HCT116 (cell line): ENCODE measurements around the gene HMG20A. TPM values are rescaled to one million over a fixed set of nuclear protein-coding genes. Genes with fewer than 3 reads are reported as not detected.

Experiments used
- ATAC-seq: fragments of 200-7000 bp; cut with Tn5 transposase; 2 replicates; pipeline ENCODE4 v1.9.1; 2020; ENCODE audit warnings: mild to moderate bottlenecking, moderate library complexity
- BruUV-seq: library from RNA; stranded (reverse); fragments of 400-500 nt; replicated peaks from 2 replicates; lab custom pipeline; 2021; lab: Mats Ljungman, UMichigan
- CTCF ChIA-PET: fragments of 300-600 bp; sonication (Branson Sonifier 250); formaldehyde crosslinking; loops from one replicate; lab custom pipeline; 2021; ENCODE audit warnings: antibody characterized with exemption; lab: Charles Lee
- POLR2A ChIA-PET: fragments of 300-600, 350-600 bp; sonication (Branson Sonifier 250); formaldehyde crosslinking; loops from one replicate; lab custom pipeline; 2021; ENCODE audit warnings: antibody characterized with exemption; lab: Charles Lee
- RAD21 ChIA-PET, 2 experiments: fragments of 300-600 bp; sonication (Branson Sonifier 250); formaldehyde crosslinking; loops; one replicate each; lab custom pipeline; 2023; ENCODE audit warnings: low total read pairs in 2 of 2; ENCODE audit not compliant: uncharacterized antibody in 2 of 2, unreplicated experiment in 2 of 2, low non-redundant PET in 1 of 2; lab: Charles Lee
- DNase-seq: peaks from one replicate; pipeline ENCODE4 v3.0.0-alpha.2; 2010; ENCODE audit warnings: low read depth, low spot score
- H2AFZ ChIP-seq: fragments of 200-600 bp; shearing (Covaris generic), sonication (generic); 2 replicates; pipeline ENCODE4 v1.6.1; 2017; ENCODE audit warnings: low read depth, mixed run types, mixed read lengths, antibody characterized with exemption, low read length; ENCODE audit not compliant: poor library complexity, severe bottlenecking
- H3K27ac ChIP-seq: 2 replicates; pipeline ENCODE4 v1.5.1; 2012; ENCODE audit warnings: low read depth, low read length
- H3K27me3 ChIP-seq: fragments of 200-600 bp; sonication (generic); 2 replicates; pipeline ENCODE4 v1.6.1; 2016; ENCODE audit warnings: mixed run types, low read length, mixed read lengths; ENCODE audit not compliant: insufficient read depth
- H3K36me3 ChIP-seq, 2 experiments: fragments of 200-500 bp in 1 of 2; fragments of 200-600 bp in 1 of 2; sonication (Bioruptor generic) in 1 of 2; sonication (generic) in 1 of 2; 2 replicates each; pipeline versions ENCODE4 v1.5.1 to v1.6.1; 2014 to 2016; ENCODE audit warnings: low read length in 2 of 2, inconsistent platforms in 1 of 2, mixed read lengths in 1 of 2, mixed run types in 1 of 2; ENCODE audit not compliant: insufficient read depth in 2 of 2, control insufficient read depth in 1 of 2
- H3K4me1 ChIP-seq, 2 experiments: fragments of 200-600 bp in 1 of 2; sonication (generic) in 1 of 2; 2 replicates each; pipeline versions ENCODE4 v1.5.1 to v1.6.1; 2012 to 2017; ENCODE audit warnings: low read length in 2 of 2, inconsistent platforms in 1 of 2, mild to moderate bottlenecking in 1 of 2, mixed read lengths in 1 of 2, mixed run types in 1 of 2, moderate library complexity in 1 of 2; ENCODE audit not compliant: insufficient read depth in 2 of 2, control insufficient read depth in 1 of 2
- H3K4me2 ChIP-seq: fragments of 200-600 bp; sonication (generic); 2 replicates; pipeline ENCODE4 v1.6.1; 2017; ENCODE audit warnings: mixed run types, low read length, mixed read lengths
- H3K4me3 ChIP-seq, 2 experiments: fragments of 200-600 bp in 1 of 2; sonication (generic) in 1 of 2; replicated peaks in 1 of 2; 2 replicates each; pipeline ENCODE4 v1.5.1; 2011 to 2016; ENCODE audit warnings: low read length in 2 of 2, control low read depth in 1 of 2, low read depth in 1 of 2, mild to moderate bottlenecking in 1 of 2, mixed read lengths in 1 of 2, mixed run types in 1 of 2
- H3K79me2 ChIP-seq: fragments of 200-600 bp; sonication (generic); 2 replicates; pipeline ENCODE4 v1.6.1; 2017; ENCODE audit warnings: mild to moderate bottlenecking, mixed run types, low read length, moderate library complexity, mixed read lengths; ENCODE audit not compliant: insufficient read depth
- H3K9ac ChIP-seq: fragments of 200-600 bp; sonication (generic); 2 replicates; pipeline ENCODE4 v1.6.1; 2016; ENCODE audit warnings: low read length, mixed read lengths
- H3K9me2 ChIP-seq: fragments of 200-600 bp; sonication (generic), shearing (Covaris generic); 2 replicates; pipeline ENCODE4 v1.6.1; 2017; ENCODE audit warnings: mixed run types, mild to moderate bottlenecking, moderate library complexity; ENCODE audit not compliant: insufficient read depth
- H3K9me3 ChIP-seq, 2 experiments: fragments of 200-500 bp in 1 of 2; fragments of 200-600 bp in 1 of 2; sonication (Bioruptor generic) in 1 of 2; sonication (generic) in 1 of 2; 2 replicates each; pipeline ENCODE4 v1.6.1; 2014 to 2017; ENCODE audit warnings: low read length in 2 of 2, mixed read lengths in 2 of 2, inconsistent platforms in 1 of 2, low read depth in 1 of 2, mild to moderate bottlenecking in 1 of 2, mixed run types in 1 of 2, moderate library complexity in 1 of 2; ENCODE audit not compliant: control insufficient read depth in 1 of 2, insufficient read depth in 1 of 2
- H4K20me1 ChIP-seq: fragments of 200-600 bp; sonication (generic), shearing (Covaris generic); 2 replicates; pipeline ENCODE4 v1.6.1; 2017; ENCODE audit warnings: mixed run types, mild to moderate bottlenecking, moderate library complexity; ENCODE audit not compliant: insufficient read depth
- ATF3 ChIP-seq: IDR thresholded peaks from 2 replicates; pipeline ENCODE4 v1.6.1; 2012
- CBX3 ChIP-seq: IDR thresholded peaks from 2 replicates; pipeline ENCODE4 v1.6.1; 2012; ENCODE audit warnings: low read depth
- CEBPB ChIP-seq: IDR thresholded peaks from 2 replicates; pipeline ENCODE4 v1.6.1; 2012; ENCODE audit warnings: low read depth
- CTCF ChIP-seq, 3 experiments: fragments of 200-600 bp in 1 of 3; sonication (generic) in 1 of 3; IDR thresholded peaks in 2 of 3; conservative IDR thresholded peaks in 1 of 3; 2 replicates each; pipeline ENCODE4 v1.5.1; 2012 to 2017; ENCODE audit warnings: low read depth in 2 of 3, low read length in 2 of 3, antibody characterized with exemption in 1 of 3, borderline replicate concordance in 1 of 3, control low read depth in 1 of 3, mild to moderate bottlenecking in 1 of 3, mixed read lengths in 1 of 3, mixed run types in 1 of 3, moderate library complexity in 1 of 3; ENCODE audit not compliant: insufficient read depth in 1 of 3
- EGR1 ChIP-seq: IDR thresholded peaks from 2 replicates; pipeline ENCODE4 v1.6.1; 2012; ENCODE audit warnings: low read depth
- EZH2phosphoT487 ChIP-seq: fragments of 200-600 bp; IDR thresholded peaks from 2 replicates; pipeline ENCODE4 v1.6.1; 2018; ENCODE audit warnings: antibody characterized with exemption, borderline replicate concordance
- FOSL1 ChIP-seq: IDR thresholded peaks from 2 replicates; pipeline ENCODE4 v1.6.1; 2012; ENCODE audit warnings: low read depth
- JUND ChIP-seq: IDR thresholded peaks from 2 replicates; pipeline ENCODE4 v1.6.1; 2012
- MAX ChIP-seq: IDR thresholded peaks from 2 replicates; pipeline ENCODE4 v1.6.1; 2012
- POLR2AphosphoS5 ChIP-seq: IDR thresholded peaks from 2 replicates; pipeline ENCODE4 v1.6.1; 2011; ENCODE audit warnings: mild to moderate bottlenecking, low read depth, low read length, moderate library complexity
- RAD21 ChIP-seq: IDR thresholded peaks from 2 replicates; pipeline ENCODE4 v1.6.1; 2012; ENCODE audit warnings: low read depth, mild to moderate bottlenecking
- SIN3A ChIP-seq: IDR thresholded peaks from 2 replicates; pipeline ENCODE4 v1.6.1; 2012; ENCODE audit warnings: low read depth
- TCF7L2 ChIP-seq: IDR thresholded peaks from 2 replicates; pipeline ENCODE4 v1.7.0; 2011; ENCODE audit warnings: borderline replicate concordance, inconsistent platforms; ENCODE audit not compliant: insufficient read depth, insufficient read length; ENCODE audit errors: extremely low read depth
- ZBTB33 ChIP-seq: IDR thresholded peaks from 2 replicates; pipeline ENCODE4 v1.6.1; 2011; ENCODE audit warnings: mild to moderate bottlenecking, low read length, moderate library complexity; ENCODE audit not compliant: insufficient replicate concordance; ENCODE audit errors: extremely low read depth
- ZFX ChIP-seq: fragments of 450-650 bp; IDR thresholded peaks from 2 replicates; pipeline ENCODE4 v1.6.1; 2017
- ZNF274 ChIP-seq: fragments of 200-500 bp; sonication (Bioruptor generic); IDR thresholded peaks from 2 replicates; pipeline ENCODE4 v1.6.1; 2014; ENCODE audit warnings: mild to moderate bottlenecking, low read depth, low read length, inconsistent platforms
- intact Hi-C: fragments of 100-400 bp; cut with micrococcal nuclease; formaldehyde crosslinking; loops from 2 replicates; pipeline ENCODE4 v1.10.0; 2022
- total RNA-seq: library from RNA; stranded (reverse); gene quantifications from one replicate; pipeline ENCODE4 v1.2.1, GENCODE V29; 2021; ENCODE audit not compliant: unreplicated experiment

Gene HMG20A
- total RNA-seq, 1 experiment from 2014 or later: 37.7 TPM

GRCh38 chr15:77410701-77411618 lies 9.7 kb upstream of the HMG20A start:
- H3K9me2 ChIP-seq: no peaks in the 10 kb centered on the region
- no peak for DNase-seq
- ChIA-PET CTCF (no interaction called here), RAD21 (no interaction called here), POLR2A (no interaction called here)
- no peaks in the 10 kb centered on the region for H3K27me3 ChIP-seq
- H3K4me2 ChIP-seq: no peak overlapping the region
- H3K79me2 ChIP-seq: peaks cover 13% of the 10 kb centered on the region
- no TSS peak for BruUV-seq
- H3K9me3 ChIP-seq: no peaks in the 10 kb centered on the region
- H3K9ac ChIP-seq: no peak overlapping the region
- no peak overlapping the region for H3K4me3 ChIP-seq
- TF ChIP-seq POLR2AphosphoS5: no peak
- TF ChIP-seq ZNF274: no peak
- no peak for TF ChIP-seq MAX
- TF ChIP-seq CEBPB: no peak
- no peak for TF ChIP-seq RAD21
- TF ChIP-seq JUND: no peak
- TF ChIP-seq EZH2phosphoT487: no peak
- no peak for TF ChIP-seq EGR1
- no peak for TF ChIP-seq ATF3
- ATAC-seq: no peak
- no peaks in the 10 kb centered on the region for H3K36me3 ChIP-seq
- no peak overlapping the region for H3K27ac ChIP-seq
- intact Hi-C loops: no loop called here
- H2AFZ ChIP-seq: no peak overlapping the region
- H4K20me1 ChIP-seq: no peaks in the 10 kb centered on the region
- H3K4me1 ChIP-seq: peaks cover 0 to 2% of the 10 kb centered on the region in 2 experiments; a peak in 1 of 4 replicates

GRCh38 chr15:77411619-77411976 lies 9.1 kb upstream of the HMG20A start:
- no peak overlapping the region for H3K9ac ChIP-seq
- no peak overlapping the region for H3K27ac ChIP-seq
- intact Hi-C loops: no loop called here
- H4K20me1 ChIP-seq: no peaks in the 10 kb centered on the region
- H3K9me2 ChIP-seq: no peaks in the 10 kb centered on the region
- no peak overlapping the region for H2AFZ ChIP-seq
- peaks cover 0 to 2% of the 10 kb centered on the region in 2 experiments; a peak in 1 of 4 replicates for H3K4me1 ChIP-seq
- CTCF ChIA-PET: no interaction called here
- no peaks in the 10 kb centered on the region for H3K9me3 ChIP-seq
- H3K79me2 ChIP-seq: peaks cover 18% of the 10 kb centered on the region
- BruUV-seq: no TSS peak
- H3K4me2 ChIP-seq: no peak overlapping the region
- H3K36me3 ChIP-seq: no peaks in the 10 kb centered on the region
- H3K4me3 ChIP-seq: no peak overlapping the region
- POLR2A ChIA-PET: no interaction called here
- no peaks in the 10 kb centered on the region for H3K27me3 ChIP-seq
- DNase-seq (no peak), ATAC-seq (no peak)
- RAD21 ChIA-PET: no interaction called here
- TF ChIP-seq CTCF (IDR thresholded peaks at IDR 0.05 in 2 of 3, conservative IDR thresholded peaks at IDR 0.05 in 1 of 3; ENCODE audit: borderline replicate concordance in 1 of 3, insufficient read depth in 1 of 3, low read depth in 2 of 3, low read length in 2 of 3): no peak
- TF ChIP-seq ZBTB33: no peak
- no peak for TF ChIP-seq TCF7L2
- no peak for TF ChIP-seq JUND
- TF ChIP-seq SIN3A: no peak
- TF ChIP-seq MAX: no peak
- no peak for TF ChIP-seq CBX3
- TF ChIP-seq ZFX: no peak
- TF ChIP-seq FOSL1: no peak
- TF ChIP-seq RAD21: no peak
